ENCODE results near the gene PRTN3. TPM values are rescaled to one million over a fixed set of nuclear protein-coding genes. Genes with fewer than 3 reads are reported as not detected.

Gene PRTN3
- total and polyA plus RNA-seq, 9 donors, result 0.41 TPM; not detected in 8

- Histone ChIP-seq H3K36me3 (no peaks in the 10 kb centered on the region), H3K4me1 (ENCODE audit: insufficient read depth) (no peaks in the 10 kb centered on the region), H3K4me3 (no peak overlapping the region), H3K9me3 (no peaks in the 10 kb centered on the region), H3K27ac (no peak overlapping the region), H3K27me3 (no peaks in the 10 kb centered on the region)
- WGBS, 3 donors, result 89 to 94% (median 90%) methylated on average over 51 to 72 of the region's 72 CpGs
- intact Hi-C loops (cut with DNase I), result no loop called here
- TF ChIP-seq POLR2A (IDR thresholded peaks at IDR 0.05) (no peak), EP300 (IDR thresholded peaks at IDR 0.05) (no peak), CTCF (IDR thresholded peaks at IDR 0.05) (no peak)
- DNase-seq, result peak in 1 of 5 donors; percentile 29
These were observed 28.0 kb upstream of the PRTN3 start for GRCh38 chr19:812747-813218.

GRCh38 chr19:813219-814151, 27.3 kb upstream of the PRTN3 start:
- peak in 1 of 5 donors; percentile 21 for DNase-seq
- Histone ChIP-seq H3K9me3 (no peaks in the 10 kb centered on the region), H3K27me3 (no peaks in the 10 kb centered on the region), H3K36me3 (no peaks in the 10 kb centered on the region), H3K4me3 (no peak overlapping the region), H3K4me1 (ENCODE audit: insufficient read depth) (no peaks in the 10 kb centered on the region), H3K27ac (no peak overlapping the region)
- no peak for TF ChIP-seq POLR2A (IDR thresholded peaks at IDR 0.05)
- intact Hi-C loops (cut with DNase I), result no loop called here
- 87 to 92% (median 90%) methylated on average over 71 to 87 of the region's 87 CpGs for WGBS, 3 donors

GRCh38 chr19:814152-815078, 26.4 kb upstream of the PRTN3 start:
- peak in 1 of 5 donors; percentile 37 for DNase-seq
- TF ChIP-seq CTCF (IDR thresholded peaks at IDR 0.05) (no peak), EP300 (IDR thresholded peaks at IDR 0.05) (no peak), POLR2A (IDR thresholded peaks at IDR 0.05) (no peak)
- H3K9me3 ChIP-seq, result no peaks in the 10 kb centered on the region
- H3K27me3 ChIP-seq, result no peaks in the 10 kb centered on the region
- intact Hi-C loops (cut with DNase I), result no loop called here
- no peak overlapping the region for H3K27ac ChIP-seq
- 85 to 90% (median 89%) methylated on average over 48 to 49 of the region's 49 CpGs for WGBS, 3 donors
- no peaks in the 10 kb centered on the region for H3K4me1 ChIP-seq (ENCODE audit: insufficient read depth)
- H3K4me3 ChIP-seq, result no peak overlapping the region
- H3K36me3 ChIP-seq, result no peaks in the 10 kb centered on the region

- no peak overlapping the region for H3K4me3 ChIP-seq
- no peaks in the 10 kb centered on the region for H3K4me1 ChIP-seq (ENCODE audit: insufficient read depth)
- WGBS, 3 donors, result 92 to 95% (median 93%) methylated on average over 46 to 47 of the region's 47 CpGs
- H3K27ac ChIP-seq, result no peak overlapping the region
- no peaks in the 10 kb centered on the region for H3K36me3 ChIP-seq
- intact Hi-C loops (cut with DNase I), result no loop called here
- H3K9me3 ChIP-seq, result no peaks in the 10 kb centered on the region
- peak in 1 of 5 donors; percentile 17 for DNase-seq
- H3K27me3 ChIP-seq, result no peaks in the 10 kb centered on the region
- TF ChIP-seq EP300 (IDR thresholded peaks at IDR 0.05) (no peak), CTCF (IDR thresholded peaks at IDR 0.05) (no peak), POLR2A (IDR thresholded peaks at IDR 0.05) (no peak)
These were observed 25.6 kb upstream of the PRTN3 start for GRCh38 chr19:815079-815774.
